Stimulated activated memory B cell treated with anti-CD40 and anti-IgM and Interleukin-4, amounts not matched to agents 10 μg/mL and 1 μg/mL and 100 μg/mL, for 72 hours (primary cell): ENCODE results near the gene MYO5B.
"Not testable (repeated sequence)": the region's sequence is repeated elsewhere in the genome, so short reads cannot be mapped to it uniquely, and the experiment has no call there.

ENCODE experiments used
- ATAC-seq: fragments of 150-1000 bp; cut with Tn5 transposase; 2 replicates; pipeline ENCODE4 v1.10.0; 2021
- H3K27ac Mint-ChIP-seq: one replicate; pipeline ENCODE4 v1.8.0; 2022; ENCODE audit warnings: mild to moderate bottlenecking, mixed read lengths
- H3K27me3 Mint-ChIP-seq: one replicate; pipeline ENCODE4 v1.8.0; 2022; ENCODE audit warnings: mixed read lengths
- H3K36me3 Mint-ChIP-seq: one replicate; pipeline ENCODE4 v1.8.0; 2022; ENCODE audit warnings: mixed read lengths
- H3K4me1 Mint-ChIP-seq: one replicate; pipeline ENCODE4 v1.8.0; 2022; ENCODE audit warnings: mixed read lengths
- H3K4me3 Mint-ChIP-seq: one replicate; pipeline ENCODE4 v1.8.0; 2022; ENCODE audit warnings: mild to moderate bottlenecking, moderate library complexity, mixed read lengths
- H3K9me3 Mint-ChIP-seq: one replicate; pipeline ENCODE4 v1.8.0; 2022; ENCODE audit warnings: mixed read lengths

Gene MYO5B

DNA sequence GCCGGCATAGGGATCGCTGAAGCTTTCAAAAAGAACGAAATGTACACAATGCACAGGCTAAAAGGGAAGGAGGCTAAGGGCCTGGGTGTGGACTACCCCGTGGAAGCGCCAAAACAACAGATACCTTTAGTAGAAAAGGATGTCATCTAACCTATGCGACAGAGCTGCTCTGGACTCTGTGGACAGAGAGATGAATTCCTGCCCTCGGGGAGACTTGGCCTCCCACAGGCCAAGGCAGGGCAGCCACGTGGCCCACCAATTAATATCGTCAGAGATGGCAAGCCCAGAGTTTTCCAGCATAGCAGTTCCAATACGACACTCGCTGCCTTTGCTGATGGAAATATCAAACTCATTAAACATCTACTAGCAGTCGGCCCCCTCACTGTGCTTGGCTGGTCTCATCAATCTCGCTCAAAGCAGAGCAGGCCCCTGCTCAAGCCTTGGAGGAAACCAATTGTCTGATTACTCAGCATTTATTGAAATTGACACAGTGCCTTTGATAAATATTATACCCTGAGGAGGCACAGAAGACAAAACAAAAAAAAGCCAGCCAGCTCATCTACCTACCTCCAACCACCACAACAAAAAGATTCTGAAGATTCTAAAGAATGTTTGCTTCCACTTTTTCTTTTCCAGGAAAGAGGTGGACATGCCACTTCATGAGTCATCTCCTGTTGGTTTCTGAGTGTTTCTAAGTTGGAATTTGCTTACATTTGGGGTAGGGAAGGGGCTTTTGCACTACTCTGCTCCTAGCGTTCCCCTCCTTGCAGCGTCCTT is 302.6 kb downstream of the MYO5B start:
- no peak for ATAC-seq
- H3K4me1 Mint-ChIP-seq: no peaks in the 10 kb centered on the region
- peaks cover 21% of the 10 kb centered on the region for H3K27me3 Mint-ChIP-seq
- no peaks in the 10 kb centered on the region for H3K36me3 Mint-ChIP-seq
- H3K27ac Mint-ChIP-seq: no peak overlapping the region
- H3K9me3 Mint-ChIP-seq: no peaks in the 10 kb centered on the region
- H3K4me3 Mint-ChIP-seq: no peak overlapping the region

- Mint-ChIP-seq H3K27me3 (peaks cover 10% of the 10 kb centered on the region), H3K4me1 (no peaks in the 10 kb centered on the region), H3K27ac (no peak overlapping the region), H3K4me3 (no peak overlapping the region), H3K9me3 (no peaks in the 10 kb centered on the region), H3K36me3 (no peaks in the 10 kb centered on the region)
- ATAC-seq: no peak
Observed at GRCh38 chr18:49890041-49890440, 304.9 kb downstream of the MYO5B start.

GRCh38 chr18:49889552-49889951 is 305.4 kb downstream of the MYO5B start:
- not testable (repeated sequence) for H3K9me3 Mint-ChIP-seq, H3K4me3 Mint-ChIP-seq, H3K27me3 Mint-ChIP-seq, ATAC-seq, H3K4me1 Mint-ChIP-seq, H3K27ac Mint-ChIP-seq, H3K36me3 Mint-ChIP-seq

- H3K36me3 Mint-ChIP-seq: no peaks in the 10 kb centered on the region
- ATAC-seq: no peak
- H3K4me3 Mint-ChIP-seq: no peak overlapping the region
- H3K27me3 Mint-ChIP-seq: peaks cover 10% of the 10 kb centered on the region
- no peak overlapping the region for H3K27ac Mint-ChIP-seq
- H3K9me3 Mint-ChIP-seq: no peaks in the 10 kb centered on the region
- no peaks in the 10 kb centered on the region for H3K4me1 Mint-ChIP-seq
Observed at GRCh38 chr18:49886891-49887764, 307.8 kb downstream of the MYO5B start.

DNA sequence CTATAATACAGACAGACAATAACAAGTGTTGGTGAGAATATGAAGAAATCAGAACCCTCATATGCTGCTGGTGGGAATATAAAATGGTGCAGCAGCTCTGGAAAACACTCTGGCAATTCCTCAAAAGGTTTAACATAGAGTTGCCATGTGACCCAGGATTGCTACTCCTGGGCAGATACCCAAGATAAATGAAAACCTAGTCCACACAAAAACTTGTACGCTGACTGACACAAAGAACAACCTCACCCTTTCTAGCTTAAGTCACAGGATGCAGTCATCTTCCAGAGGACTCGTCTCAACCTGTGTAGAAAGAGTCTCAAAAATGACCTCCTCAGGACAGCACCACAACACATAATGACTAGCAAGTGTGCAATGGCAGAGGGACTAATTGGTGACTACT is 310.0 kb downstream of the MYO5B start:
- H3K9me3 Mint-ChIP-seq: no peaks in the 10 kb centered on the region
- H3K4me3 Mint-ChIP-seq: no peak overlapping the region
- peaks cover 19% of the 10 kb centered on the region for H3K27me3 Mint-ChIP-seq
- H3K4me1 Mint-ChIP-seq: no peaks in the 10 kb centered on the region
- H3K27ac Mint-ChIP-seq: no peak overlapping the region
- no peaks in the 10 kb centered on the region for H3K36me3 Mint-ChIP-seq
- no peak for ATAC-seq

GRCh38 chr18:49884465-49884864 is 310.5 kb downstream of the MYO5B start:
- no peak for ATAC-seq
- Mint-ChIP-seq H3K36me3 (no peaks in the 10 kb centered on the region), H3K4me1 (no peaks in the 10 kb centered on the region), H3K4me3 (no peak overlapping the region), H3K27me3 (peaks cover 19% of the 10 kb centered on the region), H3K9me3 (no peaks in the 10 kb centered on the region), H3K27ac (no peak overlapping the region)

- Mint-ChIP-seq H3K27me3 (peaks cover 10% of the 10 kb centered on the region), H3K4me1 (no peaks in the 10 kb centered on the region), H3K36me3 (no peaks in the 10 kb centered on the region), H3K9me3 (no peaks in the 10 kb centered on the region), H3K4me3 (no peak overlapping the region), H3K27ac (no peak overlapping the region)
- no peak for ATAC-seq
Observed at GRCh38 chr18:49880661-49881060, 314.3 kb downstream of the MYO5B start.

GRCh38 chr18:49879271-49879580 is 315.7 kb downstream of the MYO5B start:
- H3K27ac Mint-ChIP-seq: no peak overlapping the region
- no peaks in the 10 kb centered on the region for H3K36me3 Mint-ChIP-seq
- no peaks in the 10 kb centered on the region for H3K4me1 Mint-ChIP-seq
- peaks cover 10% of the 10 kb centered on the region for H3K27me3 Mint-ChIP-seq
- H3K9me3 Mint-ChIP-seq: no peaks in the 10 kb centered on the region
- ATAC-seq: no peak
- H3K4me3 Mint-ChIP-seq: no peak overlapping the region

- Mint-ChIP-seq H3K4me1 (no peaks in the 10 kb centered on the region), H3K27me3 (peaks cover 10% of the 10 kb centered on the region), H3K27ac (no peak overlapping the region)
Observed at GRCh38 chr18:49878567-49879270, 316.2 kb downstream of the MYO5B start.

GRCh38 chr18:49878015-49878414 is 316.9 kb downstream of the MYO5B start:
- Mint-ChIP-seq H3K27me3 (peaks cover 10% of the 10 kb centered on the region), H3K27ac (no peak overlapping the region), H3K36me3 (no peaks in the 10 kb centered on the region), H3K4me1 (no peaks in the 10 kb centered on the region), H3K4me3 (no peak overlapping the region), H3K9me3 (no peaks in the 10 kb centered on the region)
- ATAC-seq: no peak

More at GRCh38 chr18:49878567-49879270, 316.2 kb downstream of the MYO5B start:
- ATAC-seq: no peak
- Mint-ChIP-seq H3K36me3 (no peaks in the 10 kb centered on the region), H3K9me3 (no peaks in the 10 kb centered on the region), H3K4me3 (no peak overlapping the region)

DNA sequence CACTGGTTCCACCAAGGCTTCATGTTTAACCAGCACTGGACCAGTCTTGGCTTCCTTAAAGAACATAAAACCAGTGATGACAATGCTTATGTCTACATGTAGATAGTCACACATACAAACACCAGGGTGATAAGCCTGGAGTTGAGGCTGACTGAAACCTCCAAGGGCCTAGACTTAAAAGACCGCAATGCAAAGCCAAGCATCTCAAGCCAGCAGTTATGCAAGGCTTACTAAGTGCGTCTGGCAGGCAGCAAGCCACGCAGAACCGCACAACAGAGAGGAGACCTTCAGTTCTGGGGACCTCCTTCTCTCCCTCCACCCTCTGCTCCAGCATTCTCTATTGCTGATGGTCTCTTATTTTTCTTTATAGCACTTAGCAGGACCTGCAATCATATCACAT is 318.4 kb downstream of the MYO5B start:
- no peaks in the 10 kb centered on the region for H3K4me1 Mint-ChIP-seq
- H3K36me3 Mint-ChIP-seq: no peaks in the 10 kb centered on the region
- no peaks in the 10 kb centered on the region for H3K9me3 Mint-ChIP-seq
- no peak overlapping the region for H3K27ac Mint-ChIP-seq
- H3K27me3 Mint-ChIP-seq: peaks cover 6% of the 10 kb centered on the region
- H3K4me3 Mint-ChIP-seq: no peak overlapping the region
- ATAC-seq: no peak

- H3K4me3 Mint-ChIP-seq: no peak overlapping the region
- no peak overlapping the region for H3K27ac Mint-ChIP-seq
- ATAC-seq: no peak
- no peaks in the 10 kb centered on the region for H3K4me1 Mint-ChIP-seq
- no peaks in the 10 kb centered on the region for H3K9me3 Mint-ChIP-seq
- no peaks in the 10 kb centered on the region for H3K36me3 Mint-ChIP-seq
- H3K27me3 Mint-ChIP-seq: no peaks in the 10 kb centered on the region
Observed at GRCh38 chr18:49875783-49876182, 319.2 kb downstream of the MYO5B start.

DNA sequence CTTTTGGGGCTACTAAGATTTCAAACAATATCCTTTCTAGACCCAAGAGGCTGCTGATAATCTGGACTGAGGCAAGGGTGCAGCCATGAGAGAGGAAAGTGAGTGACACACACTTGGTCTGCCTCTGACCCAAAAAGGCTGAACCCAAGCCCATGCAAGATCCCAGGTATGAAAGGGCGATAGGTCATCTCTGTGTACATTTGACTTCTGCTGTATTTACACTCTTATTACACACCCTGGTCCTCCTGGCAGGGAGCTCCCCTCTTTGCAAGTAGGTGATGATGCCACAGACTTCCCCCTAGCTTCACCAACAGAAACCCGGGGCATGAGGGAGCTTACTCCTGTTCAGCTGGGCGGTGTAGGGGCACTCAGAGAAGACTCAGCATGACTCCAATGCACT is 319.8 kb downstream of the MYO5B start:
- no peak overlapping the region for H3K27ac Mint-ChIP-seq
- no peak for ATAC-seq
- H3K4me3 Mint-ChIP-seq: no peak overlapping the region
- H3K4me1 Mint-ChIP-seq: no peaks in the 10 kb centered on the region
- no peaks in the 10 kb centered on the region for H3K27me3 Mint-ChIP-seq
- no peaks in the 10 kb centered on the region for H3K36me3 Mint-ChIP-seq
- no peaks in the 10 kb centered on the region for H3K9me3 Mint-ChIP-seq

DNA sequence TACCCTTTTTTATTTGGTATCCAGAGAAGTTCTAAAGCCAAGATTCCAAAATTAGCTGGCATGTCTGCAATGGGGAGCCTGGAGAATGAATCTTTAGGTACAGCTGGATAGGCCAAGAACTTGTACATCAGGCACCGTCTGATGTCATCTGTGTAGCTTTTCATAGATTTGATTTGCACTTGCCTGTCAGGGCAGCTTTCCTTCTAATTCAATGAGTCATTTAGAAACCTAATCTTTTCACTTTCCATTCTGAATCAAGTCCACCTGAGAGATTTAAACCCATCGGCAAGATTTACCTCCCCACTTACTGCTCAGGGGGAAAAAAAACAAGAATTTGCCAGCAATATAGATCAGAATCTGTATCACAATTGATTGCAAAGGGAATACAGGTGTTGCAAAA is 320.7 kb downstream of the MYO5B start:
- Mint-ChIP-seq H3K4me1 (no peaks in the 10 kb centered on the region), H3K36me3 (no peaks in the 10 kb centered on the region), H3K9me3 (no peaks in the 10 kb centered on the region), H3K27ac (no peak overlapping the region), H3K27me3 (no peaks in the 10 kb centered on the region), H3K4me3 (no peak overlapping the region)
- ATAC-seq: peak; percentile 4

GRCh38 chr18:49869354-49869753 is 325.6 kb downstream of the MYO5B start:
- no peak overlapping the region for H3K4me3 Mint-ChIP-seq
- H3K36me3 Mint-ChIP-seq: no peaks in the 10 kb centered on the region

More at GRCh38 chr18:49869354-49869753, 325.6 kb downstream of the MYO5B start:
- no peak for ATAC-seq
- peaks cover 13% of the 10 kb centered on the region for H3K27me3 Mint-ChIP-seq
- H3K27ac Mint-ChIP-seq: no peak overlapping the region
- no peaks in the 10 kb centered on the region for H3K9me3 Mint-ChIP-seq
- no peaks in the 10 kb centered on the region for H3K4me1 Mint-ChIP-seq
